Muscle of leg (tissue), 9 donors: Measurements from ENCODE around the gene HSPA4L. TPM values are rescaled to one million over a fixed set of nuclear protein-coding genes. Genes with fewer than 3 reads are reported as not detected.

Experiments
- polyA plus RNA-seq, 8 donors: library from polyadenylated mRNA; unstranded; fragments of 120-200 nt; gene quantifications; one replicate each; pipeline versions ENCODE4 v1.2.1 to v1.2.3, GENCODE V29; 2013; ENCODE audit warnings: inconsistent platforms in 1 of 8, low replicate concordance in 1 of 8; ENCODE audit not compliant: insufficient read length in 8 of 8, insufficient read depth in 1 of 8
- total RNA-seq: library from RNA; stranded (reverse); fragments of 120-200 nt; gene quantifications from one replicate; pipeline ENCODE4 v1.2.4, GENCODE V29; 2013

HSPA4L gene
- total and polyA plus RNA-seq, 9 donors = 2.5 to 14.5 (median 9.7) TPM

Other genes starting within 250 kb of the HSPA4L start
- 10.6 TPM for gene INTU, start 149.4 kb upstream of the HSPA4L start, total RNA-seq
- gene INTU, start 149.4 kb upstream of the HSPA4L start, polyA plus RNA-seq = 10 to 100 TPM in 2 of 8 donors, 1 to 10 TPM in 6; 6.9 to 13.0 (median 8.6) TPM
- not detected for gene SLC25A31, start 51.9 kb upstream of the HSPA4L start, total RNA-seq
- under 1 TPM in 1 of 8 donors, not detected in 7; 0.08 TPM for gene SLC25A31, start 51.9 kb upstream of the HSPA4L start, polyA plus RNA-seq
- gene PLK4, start 98.6 kb downstream of the HSPA4L start, total RNA-seq = 9.2 TPM
- gene PLK4, start 98.6 kb downstream of the HSPA4L start, polyA plus RNA-seq = 10 to 100 TPM in 5 of 8 donors, 1 to 10 TPM in 3; 8.4 to 14.1 (median 10.2) TPM
- 20.4 TPM for gene MFSD8, start 182.9 kb downstream of the HSPA4L start, total RNA-seq
- gene MFSD8, start 182.9 kb downstream of the HSPA4L start, polyA plus RNA-seq = 10 to 100 TPM; 12.5 to 22.8 (median 15.6) TPM
- 13.0 TPM for gene ABHD18, start 183.1 kb downstream of the HSPA4L start, total RNA-seq
- 10 to 100 TPM; 11.1 to 21.7 (median 14.2) TPM for gene ABHD18, start 183.1 kb downstream of the HSPA4L start, polyA plus RNA-seq